ENCODE measurements around the gene GOLGA2. TPM values are rescaled to one million over a fixed set of nuclear protein-coding genes. Genes with fewer than 3 reads are reported as not detected.

The GOLGA2 gene
- total and polyA plus RNA-seq, 4 donors = 56.0 to 137 (median 89.7) TPM

DNA sequence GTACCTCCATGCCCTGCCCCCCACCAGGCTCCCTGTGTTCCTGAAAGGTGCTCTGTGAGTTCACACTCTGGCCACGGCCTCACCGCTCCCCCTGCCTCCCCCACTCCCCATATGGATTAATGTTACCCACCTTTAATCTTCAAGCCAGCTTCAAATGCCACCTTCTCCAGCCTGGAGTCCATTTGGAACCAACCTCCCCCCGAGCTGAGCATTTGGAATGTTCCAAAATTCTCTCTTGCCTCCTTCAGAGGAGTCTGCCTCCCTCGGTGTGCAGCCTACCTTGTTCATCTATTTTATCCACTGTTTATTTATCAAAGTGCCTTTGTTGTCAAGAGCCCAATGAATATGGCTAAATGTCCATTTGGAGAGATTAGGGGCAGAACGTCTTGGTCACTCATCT lies 4.3 kb downstream of the GOLGA2 start:
- Histone ChIP-seq H3K27ac (ENCODE audit: low read depth in 1 of 2, low read length in 1 of 2) (no peak overlapping the region), H3K4me3 (no peak overlapping the region), H3K36me3 (ENCODE audit: control insufficient read depth in 4 of 4, insufficient read depth in 4 of 4, low read length in 4 of 4) (peaks cover 2 to 38% (median 26%) of the 10 kb centered on the region in 4 donors), H3K4me1 (ENCODE audit: control insufficient read depth in 5 of 5, insufficient read depth in 5 of 5, low read length in 5 of 5) (peaks cover 0 to 12% (median 1%) of the 10 kb centered on the region in 5 donors), H3K27me3 (ENCODE audit: control insufficient read depth in 3 of 3, insufficient read depth in 3 of 3, low read length in 2 of 3) (no peaks in the 10 kb centered on the region), H3K9ac (ENCODE audit: insufficient read depth in 1 of 2, low read length in 2 of 2) (no peak overlapping the region), H3K9me3 (ENCODE audit: control insufficient read depth in 4 of 4, insufficient read depth in 3 of 4, low read length in 3 of 4) (no peaks in the 10 kb centered on the region)
- ATAC-seq (ENCODE audit: insufficient read depth, low FRiP score) (no peak), DNase-seq (no peak)
- WGBS, 2 donors = 79 to 84% methylated on average over 5 of the region's 5 CpGs
- TF ChIP-seq, protein P1, sequence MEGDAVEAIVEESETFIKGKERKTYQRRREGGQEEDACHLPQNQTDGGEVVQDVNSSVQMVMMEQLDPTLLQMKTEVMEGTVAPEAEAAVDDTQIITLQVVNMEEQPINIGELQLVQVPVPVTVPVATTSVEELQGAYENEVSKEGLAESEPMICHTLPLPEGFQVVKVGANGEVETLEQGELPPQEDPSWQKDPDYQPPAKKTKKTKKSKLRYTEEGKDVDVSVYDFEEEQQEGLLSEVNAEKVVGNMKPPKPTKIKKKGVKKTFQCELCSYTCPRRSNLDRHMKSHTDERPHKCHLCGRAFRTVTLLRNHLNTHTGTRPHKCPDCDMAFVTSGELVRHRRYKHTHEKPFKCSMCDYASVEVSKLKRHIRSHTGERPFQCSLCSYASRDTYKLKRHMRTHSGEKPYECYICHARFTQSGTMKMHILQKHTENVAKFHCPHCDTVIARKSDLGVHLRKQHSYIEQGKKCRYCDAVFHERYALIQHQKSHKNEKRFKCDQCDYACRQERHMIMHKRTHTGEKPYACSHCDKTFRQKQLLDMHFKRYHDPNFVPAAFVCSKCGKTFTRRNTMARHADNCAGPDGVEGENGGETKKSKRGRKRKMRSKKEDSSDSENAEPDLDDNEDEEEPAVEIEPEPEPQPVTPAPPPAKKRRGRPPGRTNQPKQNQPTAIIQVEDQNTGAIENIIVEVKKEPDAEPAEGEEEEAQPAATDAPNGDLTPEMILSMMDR (IDR thresholded peaks at IDR 0.05; ENCODE audit: control extremely low read depth, extremely low read depth) = no peak

DNA sequence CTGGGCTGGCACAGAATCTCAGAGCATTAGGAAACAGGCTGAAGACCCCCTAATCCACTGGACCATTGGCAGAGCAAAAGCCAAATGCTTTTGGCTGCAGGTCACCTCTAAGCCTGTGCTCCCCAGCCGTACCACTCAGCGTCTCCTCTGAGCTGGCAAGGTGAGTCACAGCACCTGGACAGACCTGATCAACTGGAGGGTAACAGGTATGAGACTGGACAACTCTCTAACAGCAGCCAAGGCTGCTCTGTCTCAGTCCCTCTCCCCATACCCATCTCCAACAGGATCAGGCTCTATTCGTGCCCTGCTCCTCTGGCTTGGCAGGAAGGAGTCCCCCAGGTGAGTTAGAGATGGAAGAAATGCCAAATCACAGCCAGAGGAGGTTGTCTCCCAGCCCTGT lies 4.7 kb downstream of the GOLGA2 start:
- TF ChIP-seq, protein P1 (IDR thresholded peaks at IDR 0.05; ENCODE audit: control extremely low read depth, extremely low read depth) = no peak
- H3K9me3 ChIP-seq (ENCODE audit: control insufficient read depth in 4 of 4, insufficient read depth in 3 of 4, low read length in 3 of 4) = no peaks in the 10 kb centered on the region
- H3K4me3 ChIP-seq = no peak overlapping the region
- H3K27me3 ChIP-seq (ENCODE audit: control insufficient read depth in 3 of 3, insufficient read depth in 3 of 3, low read length in 2 of 3) = no peaks in the 10 kb centered on the region
- ATAC-seq (ENCODE audit: insufficient read depth, low FRiP score) (no peak), DNase-seq (no peak)
- no peak overlapping the region for H3K27ac ChIP-seq (ENCODE audit: low read depth in 1 of 2, low read length in 1 of 2)
- WGBS, 2 donors = 86 to 95% methylated on average over 3 of the region's 3 CpGs
- H3K9ac ChIP-seq (ENCODE audit: insufficient read depth in 1 of 2, low read length in 2 of 2) = no peak overlapping the region
- H3K36me3 ChIP-seq (ENCODE audit: control insufficient read depth in 4 of 4, insufficient read depth in 4 of 4, low read length in 4 of 4) = peaks cover 2 to 41% (median 28%) of the 10 kb centered on the region in 4 donors
- peaks cover 0 to 12% (median 1%) of the 10 kb centered on the region in 5 donors for H3K4me1 ChIP-seq (ENCODE audit: control insufficient read depth in 5 of 5, insufficient read depth in 5 of 5, low read length in 5 of 5)

DNA sequence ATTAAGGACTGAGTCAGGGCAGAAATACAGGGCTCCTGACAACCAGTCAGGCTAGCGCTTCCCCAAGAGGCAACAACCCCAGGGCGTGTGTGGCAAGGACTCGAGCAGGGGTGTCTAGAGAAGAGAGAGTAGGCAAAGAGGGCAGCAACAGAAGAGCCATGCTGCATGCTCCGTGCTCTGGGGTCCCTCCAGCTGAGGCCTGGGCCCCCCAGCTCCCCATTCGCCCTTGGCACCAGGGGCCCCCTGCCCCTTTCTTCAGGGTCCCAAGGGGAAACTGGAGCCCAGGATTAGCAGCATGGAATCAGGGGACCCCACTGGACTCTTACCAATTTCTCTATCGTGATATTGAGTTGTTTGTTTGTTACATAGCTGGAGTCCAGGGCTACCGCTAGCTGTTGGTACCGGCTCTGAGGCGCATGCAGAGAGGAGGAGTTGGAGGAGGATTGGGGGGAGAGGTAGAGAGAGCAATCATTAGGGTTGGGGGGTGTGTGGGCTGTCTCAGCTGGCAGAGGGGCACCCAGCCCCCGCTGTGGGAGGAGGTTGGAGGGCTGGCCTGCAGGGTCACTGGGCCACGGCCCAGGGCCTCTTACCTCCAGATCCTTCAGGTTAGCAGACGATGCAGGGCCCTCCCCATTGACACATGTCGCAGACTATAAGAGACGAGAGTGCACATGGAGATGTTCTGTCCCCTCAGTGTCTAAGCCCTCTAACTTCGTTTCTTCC lies 8.8 kb downstream of the GOLGA2 start:
- WGBS, 2 donors = 94% methylated on average over 15 of the region's 15 CpGs
- no peaks in the 10 kb centered on the region for H3K9me3 ChIP-seq (ENCODE audit: control insufficient read depth in 4 of 4, insufficient read depth in 3 of 4, low read length in 3 of 4)
- no peak for DNase-seq
- H3K4me3 ChIP-seq = no peak overlapping the region
- H3K27me3 ChIP-seq (ENCODE audit: control insufficient read depth in 3 of 3, insufficient read depth in 3 of 3, low read length in 2 of 3) = no peaks in the 10 kb centered on the region
- H3K27ac ChIP-seq (ENCODE audit: low read depth in 1 of 2, low read length in 1 of 2) = no peak overlapping the region
- peaks cover 12 to 50% (median 29%) of the 10 kb centered on the region in 4 donors for H3K36me3 ChIP-seq (ENCODE audit: control insufficient read depth in 4 of 4, insufficient read depth in 4 of 4, low read length in 4 of 4)
- no peak overlapping the region for H3K9ac ChIP-seq (ENCODE audit: insufficient read depth in 1 of 2, low read length in 2 of 2)
- TF ChIP-seq, protein P1 (IDR thresholded peaks at IDR 0.05; ENCODE audit: control extremely low read depth, extremely low read depth) = no peak
- no peak for ATAC-seq (ENCODE audit: insufficient read depth, low FRiP score)
- H3K4me1 ChIP-seq (ENCODE audit: control insufficient read depth in 5 of 5, insufficient read depth in 5 of 5, low read length in 5 of 5) = no peaks in the 10 kb centered on the region

All from lung (tissue), 12 donors.